GM19324 (cell line): Measurements from ENCODE around the gene ATXN1.

ENCODE experiments used
- ATAC-seq: cut with Tn5 transposase; IDR thresholded peaks from one replicate; pipeline ENCODE4 v1.9.1; 2021; ENCODE audit warnings: mild to moderate bottlenecking, moderate library complexity; ENCODE audit not compliant: unreplicated experiment, low FRiP score

Gene ATXN1

DNA sequence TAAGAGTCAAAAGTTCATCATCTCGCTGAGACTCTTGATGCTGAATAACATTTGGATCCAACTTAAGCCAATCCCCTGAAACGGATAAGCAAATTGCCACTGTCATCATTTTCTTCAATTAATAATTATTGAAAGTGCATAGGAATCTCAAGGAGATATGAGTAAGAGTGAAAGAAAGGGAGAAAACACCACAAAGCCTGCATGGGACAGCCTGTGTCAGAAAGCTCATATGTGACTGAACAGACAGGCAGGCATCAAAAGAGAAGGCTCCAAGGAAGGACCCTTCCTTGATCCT is 13.3 kb downstream of the ATXN1 start:
- no peak for ATAC-seq

DNA sequence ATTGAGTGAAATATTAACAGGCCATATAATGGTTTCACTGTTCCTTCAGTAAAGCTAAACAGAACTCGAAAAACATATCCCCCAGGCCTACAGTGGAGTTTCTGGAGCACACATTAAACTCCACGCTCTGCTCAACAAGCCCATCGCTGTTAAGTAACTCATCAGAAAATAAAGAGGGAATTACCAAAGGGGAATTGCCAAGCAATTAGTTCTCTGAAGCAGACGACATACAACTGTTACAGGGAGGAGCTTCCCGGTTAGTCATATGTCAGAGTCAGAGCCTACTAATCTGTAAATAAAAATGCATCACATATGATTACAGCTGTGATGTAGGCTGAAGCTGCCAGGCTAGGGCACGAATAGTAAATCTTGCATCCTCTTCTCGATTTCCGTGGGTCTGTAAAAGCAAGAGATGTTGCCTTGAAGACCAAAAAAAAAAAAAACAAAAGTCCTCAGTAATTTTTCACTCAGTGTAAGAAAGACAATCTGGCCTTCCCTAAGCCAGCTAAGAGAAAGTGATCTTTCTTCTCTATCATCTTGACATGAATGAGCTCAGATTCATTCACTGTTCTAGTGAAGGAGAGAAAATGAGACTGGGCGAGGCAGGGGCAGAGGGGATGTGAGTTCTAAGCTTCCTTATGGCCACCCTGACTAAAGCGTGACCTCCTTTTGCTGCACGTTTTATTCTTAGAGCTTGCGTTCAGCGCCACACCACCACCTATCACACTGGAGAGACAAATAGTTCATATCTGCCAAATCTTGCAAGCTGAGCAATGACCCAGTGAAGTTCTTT is 13.8 kb downstream of the ATXN1 start:
- no peak for ATAC-seq

- ATAC-seq, result no peak
Measured at GRCh38 chr6:16746812-16747211, 14.4 kb downstream of the ATXN1 start.

DNA sequence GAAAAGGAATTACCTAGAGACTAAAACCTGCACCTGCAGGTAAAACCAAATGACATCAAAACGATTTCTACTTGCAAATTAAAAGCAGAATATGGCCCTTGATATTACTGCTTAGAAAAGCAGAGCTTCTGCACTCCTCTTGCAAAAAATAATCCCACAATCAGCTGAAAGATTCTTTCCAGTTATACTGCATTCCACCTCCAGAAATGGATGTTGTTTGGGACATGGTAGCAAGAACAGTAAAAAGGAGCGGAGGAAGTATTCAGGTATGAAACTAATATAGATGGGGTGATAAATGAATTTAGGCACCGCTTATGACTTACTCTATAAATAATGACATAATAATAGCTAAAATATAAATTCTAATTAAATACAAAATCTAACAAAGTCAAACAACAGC is 14.9 kb downstream of the ATXN1 start:
- no peak for ATAC-seq

- ATAC-seq, result no peak
Measured at GRCh38 chr6:16743664-16744210, 17.5 kb downstream of the ATXN1 start.

DNA sequence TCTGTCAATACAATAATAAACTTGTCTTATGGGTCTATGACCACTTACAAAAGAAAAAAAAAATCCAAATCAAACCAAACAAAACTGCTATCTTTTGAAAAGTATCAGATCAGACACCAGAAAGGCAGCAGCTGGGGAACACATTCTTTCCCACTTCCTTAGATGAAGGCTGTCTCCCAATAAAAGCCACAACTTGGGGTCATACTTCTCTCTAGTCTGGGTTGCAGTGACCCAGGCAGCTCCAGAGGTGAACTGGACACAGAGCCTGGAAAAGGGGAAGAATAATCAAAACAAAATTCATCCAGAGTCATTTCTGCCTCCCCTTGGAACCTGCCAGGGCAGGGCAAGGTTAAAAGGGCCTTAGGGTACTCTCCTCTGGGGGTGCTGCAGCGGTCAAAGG is 19.1 kb downstream of the ATXN1 start:
- ATAC-seq, result no peak

DNA sequence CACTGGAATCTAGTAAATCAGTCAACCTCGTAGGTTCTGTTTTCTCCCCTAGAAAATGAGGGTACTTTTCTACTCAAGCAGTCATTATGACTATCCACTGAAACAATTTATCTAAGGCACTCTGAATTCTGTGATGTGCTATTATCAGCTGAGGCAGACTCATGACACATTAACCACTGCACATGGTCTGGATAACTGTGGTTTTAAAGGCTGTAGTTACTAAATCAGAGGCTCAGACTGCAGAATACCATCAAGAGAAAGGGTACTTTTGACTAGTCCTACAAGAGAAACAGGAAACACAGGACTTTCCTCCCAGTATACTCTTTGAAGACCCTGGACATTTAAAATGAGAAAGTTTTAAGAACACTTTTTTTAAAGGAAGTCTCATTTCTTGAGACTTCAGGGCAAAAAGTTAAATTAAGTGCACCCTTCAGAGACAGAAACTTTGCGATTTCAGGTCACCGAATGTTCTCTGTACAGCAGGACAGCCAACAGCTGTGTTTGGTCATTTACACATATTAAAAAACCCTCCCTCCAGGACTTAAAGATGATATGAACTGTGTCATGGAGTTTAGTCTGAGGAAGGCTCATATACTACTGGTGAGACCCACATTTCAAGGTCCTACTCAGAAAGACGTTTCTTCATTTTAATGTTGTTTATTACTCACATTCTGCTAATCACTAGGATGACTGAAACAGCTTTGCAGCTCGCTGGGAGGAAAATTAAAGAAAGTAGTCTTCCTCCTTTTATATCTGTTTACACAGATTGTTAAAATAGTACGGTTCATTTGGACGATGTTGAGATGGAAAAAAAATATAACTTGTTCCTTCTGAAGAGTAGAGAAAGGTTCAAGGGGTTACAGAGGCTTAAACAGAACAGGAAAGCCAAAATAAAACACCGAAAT is 19.9 kb downstream of the ATXN1 start:
- ATAC-seq, result no peak

DNA sequence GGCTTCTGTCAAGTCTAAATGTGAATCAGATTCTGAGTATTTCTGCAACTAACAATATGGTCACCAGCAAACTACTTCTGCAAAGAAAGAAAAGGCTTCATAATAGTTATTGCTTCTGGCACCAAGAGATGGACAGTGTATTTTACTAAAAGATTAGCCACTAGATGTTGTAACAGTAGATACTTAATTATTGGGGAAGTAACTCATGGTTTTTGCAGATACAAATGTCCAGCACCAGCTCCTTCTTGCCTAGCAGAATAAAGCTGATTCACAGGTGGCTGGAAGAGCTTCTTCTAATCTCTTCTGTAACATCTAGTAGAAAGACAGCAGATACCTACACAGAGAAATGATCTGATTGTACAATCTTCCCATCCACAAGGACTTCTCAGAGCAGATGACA is 21.2 kb downstream of the ATXN1 start:
- no peak for ATAC-seq

- ATAC-seq, result no peak
Measured at GRCh38 chr6:16739329-16739801, 21.9 kb downstream of the ATXN1 start.

- ATAC-seq, result no peak
Measured at GRCh38 chr6:16737925-16738324, 23.3 kb downstream of the ATXN1 start.

- no peak for ATAC-seq
Measured at GRCh38 chr6:16736856-16737775, 24.1 kb downstream of the ATXN1 start.

DNA sequence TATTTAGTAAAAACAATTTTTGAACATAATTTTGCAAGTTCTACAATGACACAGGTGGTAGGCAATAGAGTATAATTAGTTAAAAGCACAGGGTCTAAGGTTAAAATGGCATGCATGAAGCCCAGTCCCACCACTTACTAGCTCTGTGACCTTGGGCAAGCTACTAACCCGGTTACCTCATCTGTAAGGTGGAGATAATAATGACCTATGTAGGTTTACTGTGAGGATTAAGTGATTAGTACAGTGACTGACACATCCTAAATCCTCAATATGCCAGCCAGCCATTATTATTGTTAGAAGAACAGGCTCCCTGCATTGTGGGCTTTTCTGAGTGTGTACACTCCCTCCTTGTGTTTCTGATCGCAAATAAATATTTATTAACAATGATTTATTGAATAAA is 26.2 kb downstream of the ATXN1 start:
- no peak for ATAC-seq

- no peak for ATAC-seq
Measured at GRCh38 chr6:16733085-16733484, 28.2 kb downstream of the ATXN1 start.

- ATAC-seq, result peak; percentile 92
Measured at GRCh38 chr6:16731478-16732051, 29.7 kb downstream of the ATXN1 start.

GRCh38 chr6:16730738-16731477 is 30.4 kb downstream of the ATXN1 start:
- no peak for ATAC-seq

DNA sequence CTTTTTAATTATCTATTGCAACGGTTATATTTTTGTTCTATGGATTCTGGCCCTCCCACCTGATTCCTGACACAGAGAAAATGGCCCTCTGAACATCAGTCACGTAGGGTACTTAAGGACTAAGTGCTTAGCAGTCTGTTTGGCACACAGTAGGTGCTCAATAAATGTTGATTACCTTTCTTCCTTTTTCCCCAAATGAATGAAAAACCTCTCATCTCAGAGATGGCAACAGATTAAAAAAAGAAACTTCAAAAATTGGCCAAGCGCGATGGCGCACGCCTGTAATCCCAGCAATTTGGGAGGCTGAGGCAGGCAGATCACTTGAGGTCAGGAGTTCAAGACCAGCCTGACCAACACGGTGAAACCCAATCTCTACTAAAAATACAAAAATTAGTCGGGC is 31.5 kb downstream of the ATXN1 start:
- no peak for ATAC-seq

- ATAC-seq, result no peak
Measured at GRCh38 chr6:16729183-16729691, 32.0 kb downstream of the ATXN1 start.

GRCh38 chr6:16728513-16729182 is 32.6 kb downstream of the ATXN1 start:
- ATAC-seq, result no peak

DNA sequence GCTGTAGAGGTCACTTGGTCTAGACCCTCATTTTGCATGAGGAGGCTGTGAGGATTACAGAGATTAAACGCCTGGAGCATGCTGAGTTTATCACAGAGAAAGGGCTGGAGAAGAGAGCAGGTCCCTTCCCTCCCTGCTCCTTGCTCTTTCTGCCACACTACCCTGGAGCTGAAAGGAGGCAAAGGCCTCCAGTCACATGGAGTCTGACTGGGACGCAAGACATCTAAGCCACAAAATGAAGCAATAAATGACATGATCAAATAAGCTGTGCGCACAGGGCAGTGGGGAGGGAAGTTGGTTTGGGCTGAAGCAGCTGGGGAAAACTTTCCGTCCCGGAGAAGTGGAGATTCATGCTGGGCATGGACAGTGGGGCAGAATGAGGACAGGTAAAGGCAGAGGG is 33.3 kb downstream of the ATXN1 start:
- ATAC-seq, result no peak
